ENCODE measurements around the gene HIVEP3. TPM values are rescaled to one million over a fixed set of nuclear protein-coding genes. Genes with fewer than 3 reads are reported as not detected.

HIVEP3 gene
- total RNA-seq, 1 experiment from 2014 or later, result 11.0 TPM

- 0 out of 2 replicates have a peak, but pooled peaks cover 6% of the 10 kb centered on the region for H3K4me1 ChIP-seq (replicated peaks; ENCODE audit: insufficient read depth)
- no peak overlapping the region for H3K4me3 ChIP-seq
- CTCF ChIA-PET, result no interaction called here
- intact Hi-C loops (cut with micrococcal nuclease; ENCODE audit: unreplicated experiment), result loop anchor here (10.0 kb wide), 1 partner anchor 60 kb away; no protein-coding TSS in a partner anchor
- H3K36me3 ChIP-seq (ENCODE audit: low read depth), result no peaks in the 10 kb centered on the region
- no peak overlapping the region for H3K27ac ChIP-seq
- H3K4me2 ChIP-seq, result no peak overlapping the region
- no TSS peak for BruUV-seq (replicated peaks)
- POLR2A ChIA-PET (ENCODE audit: unreplicated experiment), result no interaction called here
- H3K9me3 ChIP-seq (ENCODE audit: insufficient read depth, low read depth), result no peaks in the 10 kb centered on the region
- no peaks in the 10 kb centered on the region for H3F3A ChIP-seq (ENCODE audit: insufficient read depth, low read depth)
- no peaks in the 10 kb centered on the region for H4K20me1 ChIP-seq (ENCODE audit: insufficient read depth)
- H2AFZ ChIP-seq, result no peak overlapping the region
- no peaks in the 10 kb centered on the region for H3K9me2 ChIP-seq (ENCODE audit: insufficient read depth)
- TF ChIP-seq EZH2 (IDR thresholded peaks at IDR 0.05; ENCODE audit: low read depth) (no peak), CTCF (conservative IDR thresholded peaks at IDR 0.05) (no peak; the same call in 1 of the 2 replicates)
- no peaks in the 10 kb centered on the region for H3K27me3 ChIP-seq (ENCODE audit: insufficient read depth, low read depth)
- H3K79me2 ChIP-seq (ENCODE audit: low read depth), result no peaks in the 10 kb centered on the region
- DNase-seq, result no peak
Measured at GRCh38 chr1:41754540-41754939, 164.2 kb downstream of the HIVEP3 start.

- no peaks in the 10 kb centered on the region for H3K79me2 ChIP-seq (ENCODE audit: low read depth)
- ChIA-PET POLR2A (ENCODE audit: unreplicated experiment) (no interaction called here), CTCF (no interaction called here)
- no peaks in the 10 kb centered on the region for H3K27me3 ChIP-seq (ENCODE audit: insufficient read depth, low read depth)
- no peak overlapping the region for H2AFZ ChIP-seq
- intact Hi-C loops (cut with micrococcal nuclease; ENCODE audit: unreplicated experiment), result loop anchor here (10.0 kb wide), 1 partner anchor 62 kb away; no protein-coding TSS in a partner anchor
- H3K4me1 ChIP-seq (replicated peaks; ENCODE audit: insufficient read depth), result no peaks in the 10 kb centered on the region
- no peak for TF ChIP-seq EZH2 (IDR thresholded peaks at IDR 0.05; ENCODE audit: low read depth)
- no peak for TF ChIP-seq CTCF (conservative IDR thresholded peaks at IDR 0.05)
- DNase-seq, result no peak
- no peaks in the 10 kb centered on the region for H3K9me2 ChIP-seq (ENCODE audit: insufficient read depth)
- no peak overlapping the region for H3K27ac ChIP-seq
- no peak overlapping the region for H3K4me2 ChIP-seq
- no peak overlapping the region for H3K4me3 ChIP-seq
- H3K9me3 ChIP-seq (ENCODE audit: insufficient read depth, low read depth), result no peaks in the 10 kb centered on the region
- H3F3A ChIP-seq (ENCODE audit: insufficient read depth, low read depth), result no peaks in the 10 kb centered on the region
- BruUV-seq (replicated peaks), result no TSS peak
- no peaks in the 10 kb centered on the region for H3K36me3 ChIP-seq (ENCODE audit: low read depth)
- H4K20me1 ChIP-seq (ENCODE audit: insufficient read depth), result no peaks in the 10 kb centered on the region
Measured at GRCh38 chr1:41752514-41753170, 166.1 kb downstream of the HIVEP3 start.

- intact Hi-C loops (cut with micrococcal nuclease; ENCODE audit: unreplicated experiment), result loop anchor here (10.0 kb wide), 1 partner anchor 63 kb away; no protein-coding TSS in a partner anchor
- H3K4me1 ChIP-seq (replicated peaks; ENCODE audit: insufficient read depth), result no peaks in the 10 kb centered on the region
- H3K9me2 ChIP-seq (ENCODE audit: insufficient read depth), result no peaks in the 10 kb centered on the region
- BruUV-seq (replicated peaks), result no TSS peak
- DNase-seq, result no peak
- no peak overlapping the region for H3K27ac ChIP-seq
- H3K4me2 ChIP-seq, result no peak overlapping the region
- POLR2A ChIA-PET (ENCODE audit: unreplicated experiment), result interaction anchor here (0.5 kb wide), 1 partner anchor 13 kb away, joined by 4 read pairs; no protein-coding TSS in a partner anchor
- H3K4me3 ChIP-seq, result no peak overlapping the region
- no peaks in the 10 kb centered on the region for H3K9me3 ChIP-seq (ENCODE audit: insufficient read depth, low read depth)
- no peaks in the 10 kb centered on the region for H3K36me3 ChIP-seq (ENCODE audit: low read depth)
- TF ChIP-seq CTCF (conservative IDR thresholded peaks at IDR 0.05), result no peak
- no peak for TF ChIP-seq EZH2 (IDR thresholded peaks at IDR 0.05; ENCODE audit: low read depth)
- no peaks in the 10 kb centered on the region for H3F3A ChIP-seq (ENCODE audit: insufficient read depth, low read depth)
- H3K79me2 ChIP-seq (ENCODE audit: low read depth), result no peaks in the 10 kb centered on the region
- no peaks in the 10 kb centered on the region for H4K20me1 ChIP-seq (ENCODE audit: insufficient read depth)
- H3K27me3 ChIP-seq (ENCODE audit: insufficient read depth, low read depth), result no peaks in the 10 kb centered on the region
- CTCF ChIA-PET, result interaction anchor here (0.6 kb wide), 1 partner anchor 91 kb away, joined by 4 read pairs; no protein-coding TSS in a partner anchor
- H2AFZ ChIP-seq, result no peak overlapping the region
Measured at GRCh38 chr1:41751804-41752513, 166.8 kb downstream of the HIVEP3 start.
